Nephron progenitor cell (in vitro differentiated cells): Measurements from ENCODE around the gene TSHR.
"Not testable (repeated sequence)": the region's sequence is repeated elsewhere in the genome, so short reads cannot be mapped to it uniquely, and the experiment has no call there.

ENCODE experiments used
- DNase-seq: peaks from one replicate; pipeline ENCODE4 v3.0.0; 2021
- H3K27ac Mint-ChIP-seq: 2 replicates; pipeline ENCODE4 v1.8.0; 2021; ENCODE audit warnings: mild to moderate bottlenecking, moderate library complexity, mixed read lengths
- H3K27me3 Mint-ChIP-seq: 2 replicates; pipeline ENCODE4 v1.8.0; 2021; ENCODE audit warnings: mild to moderate bottlenecking, low read depth, mixed read lengths; ENCODE audit not compliant: poor library complexity
- H3K36me3 Mint-ChIP-seq: 2 replicates; pipeline ENCODE4 v1.8.0; 2021; ENCODE audit warnings: low read depth, mixed read lengths
- H3K4me1 Mint-ChIP-seq: 2 replicates; pipeline ENCODE4 v1.8.0; 2021; ENCODE audit warnings: mixed read lengths
- H3K4me3 Mint-ChIP-seq: 2 replicates; pipeline ENCODE4 v1.8.0; 2021; ENCODE audit warnings: mild to moderate bottlenecking, moderate library complexity, mixed read lengths
- H3K9me3 Mint-ChIP-seq: 2 replicates; pipeline ENCODE4 v1.8.0; 2021; ENCODE audit warnings: mild to moderate bottlenecking, moderate library complexity, mixed read lengths
- CTCF ChIP-seq: fragments of 200-600 bp; sonication (generic); IDR thresholded peaks from 2 replicates; pipeline ENCODE4 v1.5.0; 2021; ENCODE audit warnings: antibody characterized with exemption

Gene TSHR

GRCh38 chr14:80955416-80955941 lies at the start of gene TSHR:
Gene TSHR (plus strand): TSS chr14:80955621. CDS start chr14:80955681, 60 bp downstream.
- H3K27me3 Mint-ChIP-seq: peaks cover 62% of the 10 kb centered on the region
- H3K4me3 Mint-ChIP-seq: peak within 1 kb of the TSS; percentile 91
- no peak for TF ChIP-seq CTCF
- no peaks in the 10 kb centered on the region for H3K36me3 Mint-ChIP-seq
- peaks cover 10% of the 10 kb centered on the region for H3K4me1 Mint-ChIP-seq
- H3K9me3 Mint-ChIP-seq: no peaks in the 10 kb centered on the region
- peak; percentile 28 for DNase-seq
- H3K27ac Mint-ChIP-seq: peak within 1 kb of the TSS; percentile 15

- Mint-ChIP-seq H3K4me3 (no peak overlapping the region), H3K9me3 (no peaks in the 10 kb centered on the region), H3K4me1 (no peaks in the 10 kb centered on the region), H3K36me3 (peaks cover 23% of the 10 kb centered on the region), H3K27ac (peak overlapping the region; percentile 21), H3K27me3 (no peaks in the 10 kb centered on the region)
- no peak for DNase-seq
- TF ChIP-seq CTCF: no peak
These were observed 49.1 kb upstream of the TSHR start for GRCh38 chr14:80906336-80906735.

DNA sequence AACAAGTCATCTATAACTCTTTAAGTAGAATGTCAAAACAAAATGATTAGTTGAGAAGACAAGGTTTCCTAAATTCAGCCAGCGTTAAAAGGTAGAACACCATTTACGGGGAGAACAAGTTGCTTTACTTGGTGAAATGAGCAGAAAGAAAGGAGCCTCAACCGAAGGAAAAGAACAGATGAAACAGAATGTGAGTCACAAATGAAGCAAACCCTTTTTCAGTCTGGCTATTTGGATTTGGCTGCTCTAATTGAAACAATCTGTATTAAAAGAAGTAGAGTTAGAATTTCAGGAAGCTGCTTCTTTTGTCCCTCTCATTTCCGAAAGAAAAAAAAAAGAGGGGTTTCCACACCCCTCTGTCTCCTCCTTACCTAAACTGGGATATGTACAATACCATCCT lies 48.5 kb upstream of the TSHR start:
- no peaks in the 10 kb centered on the region for H3K9me3 Mint-ChIP-seq
- peaks cover 17% of the 10 kb centered on the region for H3K36me3 Mint-ChIP-seq
- no peak for TF ChIP-seq CTCF
- no peak overlapping the region for H3K4me3 Mint-ChIP-seq
- H3K4me1 Mint-ChIP-seq: no peaks in the 10 kb centered on the region
- DNase-seq: no peak
- H3K27me3 Mint-ChIP-seq: no peaks in the 10 kb centered on the region
- H3K27ac Mint-ChIP-seq: no peak overlapping the region

GRCh38 chr14:80912013-80912412 lies 43.4 kb upstream of the TSHR start:
- H3K4me3 Mint-ChIP-seq, H3K27me3 Mint-ChIP-seq, H3K9me3 Mint-ChIP-seq, H3K27ac Mint-ChIP-seq, DNase-seq, H3K4me1 Mint-ChIP-seq: not testable (repeated sequence)
- peaks cover 12% of the 10 kb centered on the region for H3K36me3 Mint-ChIP-seq

DNA sequence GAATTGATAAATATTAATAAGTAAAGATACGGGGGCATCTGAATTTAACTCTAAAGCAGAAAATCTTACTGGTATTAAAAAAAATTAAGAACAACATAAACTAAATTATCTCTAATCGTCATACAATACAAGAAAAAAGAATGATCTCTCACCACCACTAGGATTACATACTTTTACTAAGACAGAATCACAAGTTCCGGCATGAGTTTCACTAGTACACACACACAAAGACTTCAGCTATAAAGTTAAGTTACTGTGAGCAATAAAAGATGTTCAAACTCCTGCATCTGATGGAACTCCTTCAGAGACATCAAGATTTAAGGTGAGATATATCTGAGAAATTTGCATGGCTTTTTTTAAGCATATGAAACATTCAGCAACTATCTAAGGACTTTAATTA lies 35.8 kb upstream of the TSHR start:
- DNase-seq: no peak
- no peaks in the 10 kb centered on the region for H3K27me3 Mint-ChIP-seq
- no peak overlapping the region for H3K4me3 Mint-ChIP-seq
- no peak overlapping the region for H3K27ac Mint-ChIP-seq
- no peak for TF ChIP-seq CTCF
- peaks cover 12% of the 10 kb centered on the region for H3K36me3 Mint-ChIP-seq
- H3K4me1 Mint-ChIP-seq: no peaks in the 10 kb centered on the region
- no peaks in the 10 kb centered on the region for H3K9me3 Mint-ChIP-seq

DNA sequence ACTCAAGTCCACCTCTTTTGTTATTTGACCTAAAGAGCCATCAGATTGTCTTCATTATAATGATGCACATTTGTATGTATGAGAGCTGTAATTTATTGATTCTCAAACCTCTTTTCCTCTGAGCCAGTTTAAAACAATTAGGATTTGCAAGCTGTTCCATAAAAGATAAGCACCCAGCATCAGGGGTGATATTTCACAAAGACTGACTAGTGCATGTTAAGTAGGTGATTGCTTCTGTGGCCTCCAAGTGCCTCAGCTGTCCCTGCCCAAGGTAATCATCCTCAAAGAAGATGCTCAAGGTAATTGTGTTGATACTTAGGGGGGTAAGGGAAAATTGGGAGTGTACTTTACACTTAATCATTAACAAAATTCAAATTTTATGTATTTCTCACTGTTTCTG lies 32.1 kb upstream of the TSHR start:
- Mint-ChIP-seq H3K4me1 (no peaks in the 10 kb centered on the region), H3K9me3 (peaks cover 3% of the 10 kb centered on the region), H3K4me3 (no peak overlapping the region), H3K27ac (no peak overlapping the region), H3K36me3 (peaks cover 25% of the 10 kb centered on the region), H3K27me3 (no peaks in the 10 kb centered on the region)
- no peak for TF ChIP-seq CTCF
- no peak for DNase-seq
